WI38 (cell line): ENCODE results near the gene KDM6B.

Source experiments
- H3K4me3 ChIP-seq: 2 replicates; pipeline ENCODE4 v1.5.1; 2011; ENCODE audit warnings: low read depth, mild to moderate bottlenecking, control low read depth, low read length
- CTCF ChIP-seq: IDR thresholded peaks from 2 replicates; pipeline ENCODE4 v1.5.1; 2012; ENCODE audit warnings: low read depth, mild to moderate bottlenecking, control low read depth, low read length

Gene KDM6B

GRCh38 chr17:7846063-7846735 lies 12.2 kb downstream of the KDM6B start:
- no peak for TF ChIP-seq CTCF
- no peak overlapping the region for H3K4me3 ChIP-seq

- H3K4me3 ChIP-seq, result no peak overlapping the region
- no peak for TF ChIP-seq CTCF
Measured at GRCh38 chr17:7846765-7847661, 13.0 kb downstream of the KDM6B start.

GRCh38 chr17:7848131-7848579 lies 14.1 kb downstream of the KDM6B start:
- no peak overlapping the region for H3K4me3 ChIP-seq
- no peak for TF ChIP-seq CTCF

GRCh38 chr17:7848739-7849129 lies 14.7 kb downstream of the KDM6B start:
- no peak for TF ChIP-seq CTCF
- no peak overlapping the region for H3K4me3 ChIP-seq

- no peak overlapping the region for H3K4me3 ChIP-seq
- TF ChIP-seq CTCF, result no peak
Measured at GRCh38 chr17:7849130-7849750, 15.2 kb downstream of the KDM6B start.

GRCh38 chr17:7849751-7850504 lies 15.9 kb downstream of the KDM6B start:
- no peak for TF ChIP-seq CTCF
- no peak overlapping the region for H3K4me3 ChIP-seq
